Measurements from ENCODE around the gene FZD4.
"Not testable (repeated sequence)": the region's sequence is repeated elsewhere in the genome, so short reads cannot be mapped to it uniquely, and the experiment has no call there.

Gene FZD4

DNA sequence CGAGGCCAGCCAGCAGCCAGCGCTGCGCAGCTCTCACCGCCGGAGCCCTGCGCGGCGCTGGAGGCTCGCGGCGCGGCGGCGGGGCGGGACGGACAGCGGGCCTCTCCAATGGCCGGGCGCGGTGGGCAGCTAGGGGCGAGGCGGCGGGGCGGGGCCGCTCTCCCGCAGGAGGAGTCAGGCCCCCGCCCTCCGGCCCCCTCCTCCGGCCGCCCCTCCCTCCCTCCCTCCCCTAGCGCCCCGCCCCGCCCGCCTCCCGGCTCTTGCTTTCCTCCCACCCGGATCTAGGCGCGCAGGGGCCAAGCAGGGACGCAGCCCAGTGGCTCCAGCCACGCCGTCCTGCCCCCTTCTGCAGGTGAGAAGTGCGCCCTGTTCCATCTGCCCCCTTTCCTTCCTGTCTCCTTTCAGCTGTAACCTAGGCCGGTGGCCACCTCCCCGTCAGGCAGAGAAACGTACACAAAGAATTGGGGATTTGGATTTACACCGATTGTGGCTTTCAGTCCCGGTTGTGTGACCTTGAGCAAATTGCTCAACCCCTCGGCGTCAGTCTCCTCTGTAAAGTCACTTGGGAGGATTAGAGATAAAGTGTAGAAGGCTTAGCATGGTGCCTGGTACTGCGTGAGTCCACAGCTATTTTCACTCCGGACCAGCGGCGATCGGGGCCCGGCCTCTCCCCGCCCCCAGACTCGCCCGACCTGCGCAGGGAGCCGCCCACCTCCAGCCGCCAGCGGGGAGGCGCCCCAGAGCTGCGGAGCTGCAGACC is at the start of gene FZD4:
Gene FZD4, minus strand, starts transcription at position 35 of the 760 bp plus-strand sequence. CDS start 310 bp downstream, outside the sequence.
- peak; percentile 88 to 97 (median 93) for DNase-seq

GRCh38 chr11:87004281-87004680 is 49.1 kb upstream of the FZD4 start:
- not testable (repeated sequence) for DNase-seq

DNA sequence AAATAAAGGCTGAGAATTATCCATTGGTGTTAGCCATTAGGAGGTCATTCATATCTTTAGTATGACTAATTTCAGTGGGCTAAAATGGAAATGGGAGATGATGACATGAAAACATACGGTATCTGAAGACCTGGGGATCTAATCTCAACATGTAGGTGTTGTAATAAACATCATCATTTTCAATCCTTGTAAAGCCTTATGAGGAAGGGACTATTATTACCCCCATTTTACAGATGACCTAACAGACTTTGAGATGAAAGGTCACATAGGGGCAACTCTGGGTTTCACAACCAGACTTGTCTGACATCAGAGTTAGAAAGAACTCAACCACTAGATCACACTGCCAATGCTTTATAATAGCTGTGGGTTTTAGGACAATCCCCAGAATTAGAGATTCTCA is 47.7 kb upstream of the FZD4 start:
- DNase-seq = peak in 2 of 3 donors; percentile 2 to 4

DNA sequence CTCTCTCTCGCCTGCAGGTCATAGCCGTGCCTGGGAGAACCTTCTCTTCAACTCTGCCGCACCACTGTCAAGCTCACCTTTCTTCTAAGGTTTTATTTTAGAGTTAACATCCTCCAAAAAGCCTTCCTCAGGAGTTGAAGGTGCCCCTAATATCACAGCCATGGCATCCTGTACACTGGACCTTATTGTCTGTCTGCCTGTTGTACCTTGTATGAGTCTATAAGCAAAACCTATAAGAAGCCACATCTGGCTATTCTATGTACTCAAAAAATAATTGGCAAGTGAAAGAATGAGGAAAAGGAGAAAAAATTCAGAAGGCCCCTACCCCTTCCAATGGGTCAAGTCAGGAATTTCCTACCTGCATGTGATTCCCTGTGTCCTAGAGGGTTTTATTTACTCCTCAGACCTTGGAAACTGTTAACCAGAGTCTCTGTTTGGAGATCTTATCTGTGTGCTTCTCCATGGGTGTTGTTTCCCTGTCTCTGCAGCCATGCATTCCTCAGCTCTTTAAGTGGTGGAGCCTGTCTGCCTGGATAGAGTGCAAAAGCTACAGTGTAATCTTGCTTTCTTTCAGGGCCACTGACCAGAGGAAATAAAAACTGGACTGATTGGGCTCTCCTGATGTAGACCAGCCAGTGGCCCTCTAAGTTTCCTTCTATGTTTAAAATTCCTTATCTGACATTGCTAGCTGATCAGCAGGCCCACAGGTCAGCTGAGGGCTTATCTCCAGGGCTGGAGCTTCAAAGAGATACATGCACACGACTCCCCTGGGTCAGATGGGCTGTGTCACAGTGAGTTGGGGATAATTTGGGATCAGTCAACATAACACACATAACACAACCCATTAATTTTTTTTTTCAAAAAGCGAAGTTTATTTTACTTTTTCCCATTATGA is 44.9 kb upstream of the FZD4 start:
- no peak for DNase-seq

- no peak for DNase-seq
These were observed 44.2 kb upstream of the FZD4 start for GRCh38 chr11:86999388-86999787.

- DNase-seq = no peak
These were observed 41.9 kb upstream of the FZD4 start for GRCh38 chr11:86996953-86997570.

GRCh38 chr11:86993031-86993430 is 37.8 kb upstream of the FZD4 start:
- DNase-seq = no peak

DNA sequence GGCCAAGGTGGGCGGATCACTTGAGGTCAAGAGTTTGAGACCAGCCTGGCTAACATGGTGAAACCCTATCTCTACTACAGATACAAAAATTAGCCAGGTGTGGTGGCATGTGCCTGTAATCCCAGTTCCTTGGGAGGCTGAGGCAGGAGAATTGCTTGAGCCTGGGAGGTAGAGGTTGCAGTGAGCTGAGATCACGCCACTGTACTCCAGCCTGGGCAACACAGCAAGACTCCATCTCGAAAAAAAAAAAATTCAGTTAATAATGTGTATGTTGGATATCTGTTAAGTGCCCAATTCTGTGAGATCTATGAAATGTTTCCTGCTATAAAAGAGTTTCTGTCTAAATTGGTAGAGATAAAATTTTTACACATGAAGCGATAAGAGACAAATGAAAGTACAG is 37.1 kb upstream of the FZD4 start:
- DNase-seq = not testable (repeated sequence)

- no peak for DNase-seq
These were observed 36.1 kb upstream of the FZD4 start for GRCh38 chr11:86991341-86991740.

DNA sequence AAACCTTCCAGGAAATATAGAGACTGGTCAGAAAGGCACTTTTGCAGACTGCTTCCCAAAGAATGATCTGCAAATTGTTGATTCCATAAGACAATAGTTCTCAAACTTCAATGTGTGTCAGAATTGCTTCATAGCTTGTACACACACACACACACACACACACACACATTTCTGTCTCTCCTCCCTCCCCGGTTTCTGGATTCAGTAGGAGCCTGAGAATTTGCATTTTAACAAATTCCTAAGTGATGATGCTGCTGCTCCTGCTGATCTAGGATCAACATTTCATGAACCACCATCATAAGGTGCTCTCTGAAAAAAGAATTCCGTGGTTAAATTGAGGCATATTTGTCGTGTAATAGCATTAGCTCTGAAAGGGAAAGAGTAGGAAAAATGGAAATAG is 35.3 kb upstream of the FZD4 start:
- DNase-seq = no peak

DNA sequence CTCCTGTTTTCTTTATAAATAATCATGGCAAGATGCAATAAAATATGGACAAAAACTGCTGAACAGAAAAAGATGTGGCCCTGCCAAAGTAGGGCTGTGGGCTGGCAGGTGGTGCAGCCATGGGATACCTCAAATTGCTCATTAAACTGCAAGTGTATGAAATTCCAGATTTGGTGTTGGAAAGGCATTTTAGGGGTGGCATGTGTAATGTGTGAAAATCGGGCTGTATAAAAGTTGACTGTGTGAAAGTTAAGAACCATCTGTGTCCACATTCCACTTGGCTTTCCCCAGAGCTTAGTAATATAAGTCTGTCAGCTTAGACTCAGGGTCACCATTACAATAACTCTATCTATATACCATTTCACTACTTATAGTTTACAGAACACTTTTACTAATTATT is 34.8 kb upstream of the FZD4 start:
- no peak for DNase-seq

DNA sequence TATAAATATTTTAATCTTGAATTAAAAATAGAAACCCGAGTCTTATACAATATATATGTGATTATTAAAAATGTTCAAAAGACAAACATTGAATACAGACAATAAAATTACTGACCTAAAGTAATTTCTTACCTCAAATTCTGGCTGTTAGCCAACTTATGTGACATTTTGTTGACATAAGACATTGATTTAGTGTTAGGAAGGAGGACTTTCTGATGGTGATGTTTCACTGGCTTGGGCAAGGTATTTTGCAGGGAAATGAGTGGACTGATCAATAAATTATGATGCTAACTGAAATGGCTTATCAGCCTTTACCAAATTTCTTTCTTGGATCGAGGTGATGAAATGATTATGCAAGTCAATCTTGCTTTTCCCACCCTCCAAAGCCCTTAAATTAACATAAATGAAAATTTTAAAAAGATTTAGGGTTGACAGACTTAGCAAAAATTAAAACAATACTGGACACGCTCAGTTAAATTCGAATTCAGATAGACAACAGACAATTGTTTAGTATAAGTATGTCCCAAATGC is 33.2 kb upstream of the FZD4 start:
- DNase-seq = no peak

DNA sequence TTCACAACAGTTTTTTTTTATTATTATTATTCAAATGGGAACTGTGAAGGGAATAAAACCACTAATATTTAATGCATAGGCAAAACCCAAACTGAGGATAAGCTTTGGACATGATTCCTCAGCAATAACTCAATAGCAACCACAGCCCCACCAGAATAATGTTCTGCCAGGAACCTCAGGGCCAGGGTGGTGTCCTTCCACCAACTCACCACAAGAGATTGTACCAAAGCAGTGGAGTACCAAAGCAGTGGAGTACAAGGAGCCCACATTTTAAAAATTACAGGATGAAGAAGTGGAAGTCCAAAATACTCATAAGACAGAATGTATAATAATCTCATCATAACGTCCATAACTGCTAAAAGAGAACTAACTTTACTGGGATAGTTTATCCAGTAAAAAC is 32.5 kb upstream of the FZD4 start:
- no peak for DNase-seq

DNA sequence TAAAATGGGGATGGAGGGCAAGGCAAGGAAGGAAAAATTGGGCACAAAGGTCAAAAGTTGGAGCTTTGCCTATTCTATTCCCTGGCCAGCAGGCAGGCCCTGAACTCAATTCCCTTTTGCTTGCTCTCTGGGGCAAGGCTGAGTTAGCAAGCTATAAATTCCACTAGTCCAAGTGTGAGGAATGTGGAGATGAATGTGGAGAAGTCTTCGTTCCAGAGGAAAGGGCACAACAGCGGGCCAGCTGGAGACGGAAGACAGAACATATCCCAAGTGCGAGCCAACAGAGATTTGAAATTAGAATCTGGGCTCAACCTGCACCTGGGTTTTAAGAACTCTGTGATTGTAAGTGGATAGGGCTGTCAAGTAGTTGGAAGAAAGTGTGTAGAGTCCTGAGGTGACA is 29.5 kb upstream of the FZD4 start:
- no peak for DNase-seq

DNA sequence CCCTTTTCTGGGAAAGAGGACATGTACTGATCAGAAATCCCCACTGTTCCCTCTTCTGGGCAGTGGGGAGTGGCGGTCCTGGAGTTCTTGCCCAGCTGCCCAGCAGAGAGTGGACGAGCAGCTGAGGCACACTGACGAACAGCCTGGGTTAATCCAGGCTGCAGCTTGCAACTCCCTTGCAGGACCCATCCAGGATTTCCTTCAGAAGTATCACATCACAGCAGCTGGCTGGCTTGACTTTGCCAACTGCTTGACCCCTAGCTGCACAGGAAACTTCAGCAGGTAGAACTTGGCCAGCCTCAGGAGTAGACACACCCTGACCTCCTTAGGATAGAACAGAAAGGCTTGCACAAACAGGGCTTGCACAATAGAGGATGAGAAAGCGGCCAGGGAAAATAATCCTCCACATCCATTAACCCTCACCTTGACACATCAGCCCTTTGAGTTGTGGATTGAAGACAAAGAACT is 27.9 kb upstream of the FZD4 start:
- no peak for DNase-seq

DNA sequence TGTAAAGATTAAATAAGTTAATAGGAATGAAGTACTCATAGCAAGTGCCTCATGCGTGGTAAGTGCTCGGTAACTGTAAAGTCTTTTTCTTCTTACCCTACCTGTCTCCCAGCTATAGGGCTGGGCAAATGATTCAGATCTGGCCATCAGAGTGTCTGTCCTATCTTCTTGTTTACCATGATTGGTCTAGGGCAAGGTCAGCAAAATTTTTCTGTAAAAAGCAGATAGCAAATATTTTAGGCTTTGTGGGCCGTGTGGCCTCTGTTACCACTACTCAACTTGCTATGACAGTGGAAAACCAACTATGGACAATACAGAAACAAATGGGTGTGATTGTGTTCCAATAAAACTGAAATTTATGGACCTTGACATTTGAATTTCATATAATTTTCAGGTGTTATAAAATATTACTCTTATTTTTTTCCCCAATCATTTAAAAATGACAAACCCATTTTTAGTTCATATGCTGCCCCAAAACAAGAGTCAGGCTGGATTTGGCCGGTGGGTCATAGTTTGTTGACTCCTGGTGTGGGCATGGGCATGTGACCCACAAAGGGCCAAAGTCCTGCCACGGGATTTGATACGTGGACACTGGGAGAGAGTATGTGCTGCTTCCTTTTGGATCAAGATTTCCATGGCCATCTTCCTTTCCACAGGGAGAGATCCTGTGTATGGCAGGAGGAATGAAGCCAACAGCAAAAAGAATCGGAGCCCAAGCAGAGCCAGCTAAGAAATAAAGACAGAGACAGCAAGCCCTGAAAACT is 26.8 kb upstream of the FZD4 start:
- DNase-seq = no peak

DNA sequence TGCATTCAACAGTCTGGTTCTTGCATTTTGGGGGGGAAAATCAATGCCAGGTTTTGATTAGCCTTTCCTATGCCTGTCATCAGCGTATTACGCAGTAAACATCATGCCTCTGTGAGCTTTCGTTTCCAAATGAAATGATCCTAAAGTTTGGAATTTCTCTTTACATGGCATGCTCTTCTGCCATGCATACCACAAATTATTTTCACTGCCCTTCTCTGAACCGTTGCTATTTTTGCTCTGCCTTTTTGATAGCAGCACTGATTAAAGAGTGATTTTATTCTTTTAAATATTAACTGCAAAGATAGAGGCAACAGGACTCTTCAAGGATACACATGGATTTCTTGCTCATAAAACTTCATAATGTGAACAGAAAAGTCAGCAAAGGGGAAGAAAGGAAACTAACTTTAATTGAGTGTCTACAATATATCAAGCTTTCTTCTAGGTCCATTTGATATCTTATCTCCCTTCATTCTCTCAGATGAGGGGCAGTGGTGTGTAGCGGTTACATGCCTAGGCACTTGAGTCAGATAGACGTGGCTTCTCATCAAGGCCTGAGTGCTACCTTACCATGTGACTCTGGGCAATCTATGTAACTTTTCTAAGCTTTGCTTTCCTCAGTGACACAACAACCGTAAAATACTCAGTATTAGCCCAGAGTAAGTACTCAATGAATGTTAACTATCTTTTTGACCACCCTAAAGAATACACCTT is 25.0 kb upstream of the FZD4 start:
- no peak for DNase-seq

- DNase-seq = peak; percentile 27 to 57 (median 44)
These were observed 23.8 kb upstream of the FZD4 start for GRCh38 chr11:86978756-86979608.

- peak; percentile 26 to 37 (median 32) for DNase-seq
These were observed 23.1 kb upstream of the FZD4 start for GRCh38 chr11:86978247-86978646.

- no peak for DNase-seq
These were observed 22.4 kb upstream of the FZD4 start for GRCh38 chr11:86977441-86978050.

Measured in suppressor macrophage treated with lipopolysaccharide for 1 hour (primary cell).